Ishikawa (cell line): ENCODE results near the gene HES3.

ENCODE experiments used
- CEBPB ChIP-seq: IDR thresholded peaks from 2 replicates; pipeline ENCODE4 v1.6.1; 2012
- CREB1 ChIP-seq: IDR thresholded peaks from 2 replicates; pipeline ENCODE4 v1.6.1; 2012; ENCODE audit warnings: low read depth
- EGR1 ChIP-seq: IDR thresholded peaks from 2 replicates; pipeline ENCODE4 v1.6.1; 2012
- EP300 ChIP-seq: IDR thresholded peaks from 2 replicates; pipeline ENCODE4 v1.6.1; 2012; ENCODE audit warnings: borderline replicate concordance
- FOXM1 ChIP-seq: IDR thresholded peaks from 2 replicates; pipeline ENCODE4 v1.6.1; 2012; ENCODE audit warnings: low read depth, borderline replicate concordance
- NFIC ChIP-seq: IDR thresholded peaks from 2 replicates; pipeline ENCODE4 v1.6.1; 2012
- RAD21 ChIP-seq: IDR thresholded peaks from 2 replicates; pipeline ENCODE4 v1.6.1; 2012; ENCODE audit warnings: low read depth
- REST ChIP-seq: IDR thresholded peaks from 2 replicates; pipeline ENCODE4 v1.6.1; 2012; ENCODE audit warnings: low read depth, mild to moderate bottlenecking
- TAF1 ChIP-seq: IDR thresholded peaks from 2 replicates; pipeline ENCODE4 v1.6.1; 2012; ENCODE audit warnings: low read depth, mild to moderate bottlenecking
- TCF12 ChIP-seq: IDR thresholded peaks from 2 replicates; pipeline ENCODE4 v1.6.1; 2012; ENCODE audit warnings: low read depth
- TEAD4 ChIP-seq: IDR thresholded peaks from 2 replicates; pipeline ENCODE4 v1.6.1; 2012
- USF1 ChIP-seq: IDR thresholded peaks from 2 replicates; pipeline ENCODE4 v1.6.1; 2012
- YY1 ChIP-seq: IDR thresholded peaks from 2 replicates; pipeline ENCODE4 v1.6.1; 2012; ENCODE audit warnings: low read depth
- ZBTB7A ChIP-seq: IDR thresholded peaks from 2 replicates; pipeline ENCODE4 v1.6.1; 2012; ENCODE audit warnings: low read depth
- TF ChIP-seq, protein P1 (sequence below): IDR thresholded peaks from 2 replicates; pipeline ENCODE4 v1.6.1; 2012

HES3 gene

GRCh38 chr1:6265151-6265550 is 21.2 kb downstream of the HES3 start:
- TF ChIP-seq TEAD4 (no peak), REST (no peak), YY1 (no peak)

DNA sequence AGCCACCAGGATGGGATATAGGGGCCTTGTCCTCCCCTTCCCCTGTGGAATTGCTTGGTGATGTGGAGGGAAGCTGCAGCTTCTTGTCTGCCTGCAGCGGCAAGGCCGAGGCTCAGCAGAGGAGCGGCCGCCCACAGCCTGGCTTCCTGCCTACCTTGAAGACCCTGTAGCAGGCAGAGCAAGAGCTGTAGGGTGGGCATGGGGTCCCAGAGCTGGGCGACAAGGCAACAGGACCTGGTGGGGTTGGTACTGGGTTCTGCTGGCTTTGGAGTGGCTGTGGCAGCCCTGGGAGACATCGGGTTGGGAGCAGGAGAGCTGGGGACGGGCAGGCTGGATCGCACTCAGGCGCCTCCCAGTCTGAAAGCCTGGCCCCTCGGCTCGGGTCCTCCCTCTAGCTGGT is 22.7 kb downstream of the HES3 start:
- TF ChIP-seq REST (no peak), CREB1 (no peak), EP300 (no peak), TAF1 (no peak), USF1 (no peak), YY1 (no peak), EGR1 (no peak), TEAD4 (no peak), FOXM1 (no peak), RAD21 (no peak), CEBPB (no peak), ZBTB7A (no peak), TCF12 (no peak)
- TF ChIP-seq, protein P1, sequence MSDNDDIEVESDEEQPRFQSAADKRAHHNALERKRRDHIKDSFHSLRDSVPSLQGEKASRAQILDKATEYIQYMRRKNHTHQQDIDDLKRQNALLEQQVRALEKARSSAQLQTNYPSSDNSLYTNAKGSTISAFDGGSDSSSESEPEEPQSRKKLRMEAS = no peak

- no peak for TF ChIP-seq RAD21
- TF ChIP-seq, protein P1 = no peak
- TF ChIP-seq CREB1 = no peak
- TF ChIP-seq EP300 = no peak
- no peak for TF ChIP-seq EGR1
- TF ChIP-seq ZBTB7A = no peak
- TF ChIP-seq TCF12 = no peak
- TF ChIP-seq TAF1 = no peak
- TF ChIP-seq TEAD4 = no peak
- no peak for TF ChIP-seq NFIC
- TF ChIP-seq YY1 = no peak
- TF ChIP-seq CEBPB = no peak
- TF ChIP-seq FOXM1 = no peak
- TF ChIP-seq USF1 = no peak
- no peak for TF ChIP-seq REST
These were observed 23.8 kb downstream of the HES3 start for GRCh38 chr1:6267686-6268322.

DNA sequence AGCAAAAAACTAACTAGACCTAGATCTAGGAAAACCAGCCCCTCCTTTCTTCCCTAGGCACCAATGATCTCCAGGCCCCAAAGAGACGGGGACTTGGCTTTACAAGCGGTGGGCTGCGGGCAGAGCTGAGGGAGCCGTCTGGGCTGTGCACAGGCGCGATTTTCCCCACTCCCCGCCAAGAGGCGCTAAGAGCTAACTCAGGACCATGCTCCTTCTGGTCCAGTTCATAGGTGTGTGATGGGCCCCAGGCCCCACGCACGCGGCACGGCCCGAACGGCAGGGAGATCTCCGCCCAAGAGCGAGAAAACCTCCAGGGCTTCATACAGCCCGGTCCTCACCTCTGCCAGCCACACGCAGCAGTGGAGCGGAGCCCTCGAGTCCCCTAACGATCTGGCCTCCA is 24.4 kb downstream of the HES3 start:
- no peak for TF ChIP-seq TCF12
- no peak for TF ChIP-seq TEAD4

DNA sequence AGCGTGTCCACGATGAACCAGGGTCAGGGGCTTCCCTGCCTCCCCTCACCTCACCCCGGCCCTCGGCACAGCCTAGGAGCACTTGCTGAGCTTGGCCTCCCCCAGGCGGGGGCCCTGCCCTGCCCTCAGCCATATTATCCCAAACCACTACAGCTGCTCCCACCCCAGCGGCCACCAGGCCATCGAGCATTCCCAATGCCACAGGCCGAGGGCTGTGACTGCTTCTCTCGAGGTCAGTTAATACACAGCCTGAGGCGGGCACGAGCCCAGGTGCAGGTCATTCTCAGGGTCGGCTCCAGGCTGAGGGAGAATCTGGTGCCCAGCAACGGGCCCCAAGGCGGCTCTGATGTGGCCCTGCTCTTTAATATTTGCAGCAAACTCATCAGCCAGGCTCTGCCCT is 25.3 kb downstream of the HES3 start:
- TF ChIP-seq EP300 (no peak), CEBPB (no peak)
